HepG2 (cell line): ENCODE measurements around the gene SEMA4C. TPM values are rescaled to one million over a fixed set of nuclear protein-coding genes. Genes with fewer than 3 reads are reported as not detected.

ENCODE experiments used
- BRD4 ChIP-seq: sonication (generic); formaldehyde crosslinking; IDR thresholded peaks from 2 replicates; pipeline ENCODE4 v1.4.0; 2020; ENCODE audit warnings: missing genetic modification reagents
- CEBPB ChIP-seq: IDR thresholded peaks from 2 replicates; pipeline ENCODE4 v1.6.1; 2011; ENCODE audit warnings: low read depth, low read length, improper control_type of control experiment, borderline replicate concordance
- ERF ChIP-seq: IDR thresholded peaks from 2 replicates; pipeline ENCODE4 v1.6.1; 2018; ENCODE audit warnings: missing biosample characterization, missing genetic modification reagents
- HIVEP1 ChIP-seq: sonication (generic); formaldehyde crosslinking; IDR thresholded peaks from 2 replicates; pipeline ENCODE4 v1.4.0; 2020; ENCODE audit warnings: mild to moderate bottlenecking, missing genetic modification reagents
- IRX3 ChIP-seq: sonication (generic); formaldehyde crosslinking; IDR thresholded peaks from 2 replicates; pipeline ENCODE4 v1.8.1; 2023; ENCODE audit warnings: mild to moderate bottlenecking, low read depth, missing genetic modification reagents, borderline replicate concordance
- SALL1 ChIP-seq: sonication (generic); formaldehyde crosslinking; IDR thresholded peaks from 2 replicates; pipeline ENCODE4 v1.8.0; 2022; ENCODE audit warnings: mild to moderate bottlenecking, missing genetic modification reagents
- SIX4 ChIP-seq: sonication (generic); formaldehyde crosslinking; IDR thresholded peaks from 2 replicates; pipeline ENCODE4 v1.4.0; 2020; ENCODE audit warnings: missing genetic modification reagents
- SUZ12 ChIP-seq: fragments of 150-350 bp; IDR thresholded peaks from 2 replicates; pipeline ENCODE4 v1.6.1; 2014; ENCODE audit warnings: low read depth, low read length
- TEAD3 ChIP-seq: optimal IDR thresholded peaks from 2 replicates; pipeline ENCODE3; 2016; ENCODE audit warnings: borderline replicate concordance
- YEATS2 ChIP-seq: sonication (generic); formaldehyde crosslinking; IDR thresholded peaks from 2 replicates; pipeline ENCODE4 v1.4.0; 2020; ENCODE audit warnings: missing genetic modification reagents, borderline replicate concordance
- ZFP36L1 ChIP-seq: sonication (generic); formaldehyde crosslinking; IDR thresholded peaks from 2 replicates; pipeline ENCODE4 v1.8.0; 2022; ENCODE audit warnings: mild to moderate bottlenecking, missing genetic modification reagents, moderate library complexity
- ZNF17 ChIP-seq: sonication (generic); formaldehyde crosslinking; IDR thresholded peaks from 2 replicates; pipeline ENCODE4 v1.5.0; 2020; ENCODE audit warnings: mild to moderate bottlenecking, missing genetic modification reagents
- ZNF3 ChIP-seq: IDR thresholded peaks from 2 replicates; pipeline ENCODE4 v1.7.0; 2017; ENCODE audit warnings: inconsistent platforms
- ZNF331 ChIP-seq: sonication (generic); formaldehyde crosslinking; IDR thresholded peaks from 2 replicates; pipeline ENCODE4 v1.4.0; 2020; ENCODE audit warnings: missing genetic modification reagents
- ZNF446 ChIP-seq: sonication (generic); formaldehyde crosslinking; IDR thresholded peaks from 2 replicates; pipeline ENCODE4 v1.5.0; 2020; ENCODE audit warnings: mild to moderate bottlenecking, missing genetic modification reagents
- ZNF772 ChIP-seq: sonication (generic); formaldehyde crosslinking; IDR thresholded peaks from 2 replicates; pipeline ENCODE4 v1.5.0; 2020; ENCODE audit warnings: mild to moderate bottlenecking, missing genetic modification reagents
- polyA plus RNA-seq, 8 experiments: library from polyadenylated mRNA; depleted of rRNA in 3 of 8; stranded (reverse) in 7 of 8; unstranded in 1 of 8; fragments of >200 nt; fragmentation: Illumina TruSeq in 4 of 8; extraction: Trizol in 4 of 8; gene quantifications; 2 replicates each; pipeline versions ENCODE4 v1.2.1 to v1.2.3, GENCODE V29; 2011 to 2016; ENCODE audit warnings: low read depth in 4 of 8, missing spikeins in 1 of 8, mixed read lengths in 1 of 8; ENCODE audit not compliant: insufficient read depth in 1 of 8
- total RNA-seq, 5 experiments: library from RNA; depleted of rRNA; stranded (reverse); fragments of >200 nt; fragmentation: Illumina TruSeq; extraction: Trizol; gene quantifications; 2 replicates each; pipeline ENCODE4 v1.2.3, GENCODE V29; 2016; ENCODE audit warnings: low read depth in 1 of 5
- TF ChIP-seq, protein P1 (sequence below): sonication (generic); formaldehyde crosslinking; conservative IDR thresholded peaks from 2 replicates; pipeline ENCODE4 v1.8.1; 2023; ENCODE audit warnings: missing genetic modification reagents
- TF ChIP-seq, protein P2 (sequence below): sonication (generic); formaldehyde crosslinking; IDR thresholded peaks from 2 replicates; pipeline ENCODE4 v1.4.0; 2020; ENCODE audit warnings: missing genetic modification reagents, borderline replicate concordance
- TF ChIP-seq, protein P3 (sequence below): sonication (generic); formaldehyde crosslinking; conservative IDR thresholded peaks from 2 replicates; pipeline ENCODE4 v1.4.0; 2020; ENCODE audit warnings: missing genetic modification reagents
- TF ChIP-seq, protein P4 (sequence below): sonication (generic); formaldehyde crosslinking; IDR thresholded peaks from 2 replicates; pipeline ENCODE4 v1.4.0; 2020; ENCODE audit warnings: missing genetic modification reagents, borderline replicate concordance
- TF ChIP-seq, protein P5 (sequence below): IDR thresholded peaks from 2 replicates; pipeline ENCODE4 v1.6.1; 2016; ENCODE audit warnings: missing genetic modification reagents, missing compliant biosample characterization

SEMA4C gene
- total and polyA plus RNA-seq, 2 of the 13 experiments (the other 11 are each of a cell fraction or from before 2014, with no cell fraction given), result 25.9 to 46.6 TPM

DNA sequence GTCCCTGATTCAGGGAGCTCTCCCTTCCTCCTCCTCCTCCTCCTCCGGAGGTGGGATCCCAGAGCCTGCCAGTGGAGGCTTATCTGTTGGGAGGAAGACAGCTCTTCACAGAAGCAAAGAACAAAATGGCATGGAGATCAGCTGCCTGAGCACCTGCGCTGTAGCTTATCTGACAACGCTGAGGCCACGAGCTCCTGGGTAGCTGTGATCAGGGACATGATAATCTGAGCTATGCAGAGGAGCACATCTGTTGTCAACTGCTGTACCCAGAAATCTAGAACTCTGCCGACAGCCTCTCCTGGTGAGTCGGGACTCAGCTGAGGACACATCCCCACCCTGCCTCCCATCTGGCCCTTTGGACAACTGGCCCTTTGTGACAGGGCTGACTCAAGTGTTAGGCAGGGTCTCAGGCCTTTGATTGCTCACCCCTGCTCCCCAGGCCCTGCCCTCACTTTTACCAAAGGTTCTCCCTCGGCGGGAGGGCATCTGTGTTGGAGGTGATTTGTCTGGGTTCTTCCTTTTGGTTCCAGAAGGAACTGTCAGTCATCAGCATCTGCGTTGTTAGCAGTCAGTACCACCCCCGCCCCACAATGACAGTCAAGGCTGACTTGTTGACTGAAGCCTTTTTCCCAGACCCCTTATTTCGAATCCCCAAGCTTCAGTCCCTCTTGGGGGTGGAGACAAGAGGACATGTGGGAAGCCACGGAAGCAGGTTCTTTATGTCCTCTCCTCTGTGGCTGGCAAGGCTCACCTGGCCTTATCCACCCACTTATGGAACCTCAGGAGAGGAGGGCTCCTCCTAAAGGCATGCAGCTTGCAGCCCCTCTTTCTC lies 59.7 kb downstream of the SEMA4C start (continued):
- TF ChIP-seq SUZ12, result no peak
- TF ChIP-seq, protein P1, sequence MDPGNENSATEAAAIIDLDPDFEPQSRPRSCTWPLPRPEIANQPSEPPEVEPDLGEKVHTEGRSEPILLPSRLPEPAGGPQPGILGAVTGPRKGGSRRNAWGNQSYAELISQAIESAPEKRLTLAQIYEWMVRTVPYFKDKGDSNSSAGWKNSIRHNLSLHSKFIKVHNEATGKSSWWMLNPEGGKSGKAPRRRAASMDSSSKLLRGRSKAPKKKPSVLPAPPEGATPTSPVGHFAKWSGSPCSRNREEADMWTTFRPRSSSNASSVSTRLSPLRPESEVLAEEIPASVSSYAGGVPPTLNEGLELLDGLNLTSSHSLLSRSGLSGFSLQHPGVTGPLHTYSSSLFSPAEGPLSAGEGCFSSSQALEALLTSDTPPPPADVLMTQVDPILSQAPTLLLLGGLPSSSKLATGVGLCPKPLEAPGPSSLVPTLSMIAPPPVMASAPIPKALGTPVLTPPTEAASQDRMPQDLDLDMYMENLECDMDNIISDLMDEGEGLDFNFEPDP (CRISPR knock-in tag), result 0 out of 2 replicates have a peak, but pooled peaks have one; percentile 82
- TF ChIP-seq ERF (CRISPR knock-in tag), result no peak
- TF ChIP-seq, protein P2, sequence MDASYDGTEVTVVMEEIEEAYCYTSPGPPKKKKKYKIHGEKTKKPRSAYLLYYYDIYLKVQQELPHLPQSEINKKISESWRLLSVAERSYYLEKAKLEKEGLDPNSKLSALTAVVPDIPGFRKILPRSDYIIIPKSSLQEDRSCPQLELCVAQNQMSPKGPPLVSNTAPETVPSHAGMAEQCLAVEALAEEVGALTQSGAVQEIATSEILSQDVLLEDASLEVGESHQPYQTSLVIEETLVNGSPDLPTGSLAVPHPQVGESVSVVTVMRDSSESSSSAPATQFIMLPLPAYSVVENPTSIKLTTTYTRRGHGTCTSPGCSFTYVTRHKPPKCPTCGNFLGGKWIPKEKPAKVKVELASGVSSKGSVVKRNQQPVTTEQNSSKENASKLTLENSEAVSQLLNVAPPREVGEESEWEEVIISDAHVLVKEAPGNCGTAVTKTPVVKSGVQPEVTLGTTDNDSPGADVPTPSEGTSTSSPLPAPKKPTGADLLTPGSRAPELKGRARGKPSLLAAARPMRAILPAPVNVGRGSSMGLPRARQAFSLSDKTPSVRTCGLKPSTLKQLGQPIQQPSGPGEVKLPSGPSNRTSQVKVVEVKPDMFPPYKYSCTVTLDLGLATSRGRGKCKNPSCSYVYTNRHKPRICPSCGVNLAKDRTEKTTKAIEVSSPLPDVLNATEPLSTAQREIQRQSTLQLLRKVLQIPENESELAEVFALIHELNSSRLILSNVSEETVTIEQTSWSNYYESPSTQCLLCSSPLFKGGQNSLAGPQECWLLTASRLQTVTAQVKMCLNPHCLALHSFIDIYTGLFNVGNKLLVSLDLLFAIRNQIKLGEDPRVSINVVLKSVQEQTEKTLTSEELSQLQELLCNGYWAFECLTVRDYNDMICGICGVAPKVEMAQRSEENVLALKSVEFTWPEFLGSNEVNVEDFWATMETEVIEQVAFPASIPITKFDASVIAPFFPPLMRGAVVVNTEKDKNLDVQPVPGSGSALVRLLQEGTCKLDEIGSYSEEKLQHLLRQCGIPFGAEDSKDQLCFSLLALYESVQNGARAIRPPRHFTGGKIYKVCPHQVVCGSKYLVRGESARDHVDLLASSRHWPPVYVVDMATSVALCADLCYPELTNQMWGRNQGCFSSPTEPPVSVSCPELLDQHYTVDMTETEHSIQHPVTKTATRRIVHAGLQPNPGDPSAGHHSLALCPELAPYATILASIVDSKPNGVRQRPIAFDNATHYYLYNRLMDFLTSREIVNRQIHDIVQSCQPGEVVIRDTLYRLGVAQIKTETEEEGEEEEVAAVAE (CRISPR knock-in tag), result no peak
- TF ChIP-seq ZNF772, result no peak
- TF ChIP-seq ZNF17 (CRISPR knock-in tag), result no peak
- TF ChIP-seq ZNF3, result no peak
- no peak for TF ChIP-seq SIX4
- TF ChIP-seq, protein P3, sequence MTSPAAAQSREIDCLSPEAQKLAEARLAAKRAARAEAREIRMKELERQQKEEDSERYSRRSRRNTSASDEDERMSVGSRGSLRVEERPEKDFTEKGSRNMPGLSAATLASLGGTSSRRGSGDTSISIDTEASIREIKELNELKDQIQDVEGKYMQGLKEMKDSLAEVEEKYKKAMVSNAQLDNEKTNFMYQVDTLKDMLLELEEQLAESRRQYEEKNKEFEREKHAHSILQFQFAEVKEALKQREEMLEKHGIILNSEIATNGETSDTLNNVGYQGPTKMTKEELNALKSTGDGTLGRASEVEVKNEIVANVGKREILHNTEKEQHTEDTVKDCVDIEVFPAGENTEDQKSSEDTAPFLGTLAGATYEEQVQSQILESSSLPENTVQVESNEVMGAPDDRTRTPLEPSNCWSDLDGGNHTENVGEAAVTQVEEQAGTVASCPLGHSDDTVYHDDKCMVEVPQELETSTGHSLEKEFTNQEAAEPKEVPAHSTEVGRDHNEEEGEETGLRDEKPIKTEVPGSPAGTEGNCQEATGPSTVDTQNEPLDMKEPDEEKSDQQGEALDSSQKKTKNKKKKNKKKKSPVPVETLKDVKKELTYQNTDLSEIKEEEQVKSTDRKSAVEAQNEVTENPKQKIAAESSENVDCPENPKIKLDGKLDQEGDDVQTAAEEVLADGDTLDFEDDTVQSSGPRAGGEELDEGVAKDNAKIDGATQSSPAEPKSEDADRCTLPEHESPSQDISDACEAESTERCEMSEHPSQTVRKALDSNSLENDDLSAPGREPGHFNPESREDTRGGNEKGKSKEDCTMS (CRISPR knock-in tag), result no peak
- no peak for TF ChIP-seq BRD4 (CRISPR knock-in tag)
- TF ChIP-seq SALL1 (CRISPR knock-in tag), result no peak
- TF ChIP-seq ZFP36L1 (CRISPR knock-in tag), result no peak
- no peak for TF ChIP-seq YEATS2 (CRISPR knock-in tag)
- TF ChIP-seq IRX3 (CRISPR knock-in tag), result no peak
- no peak for TF ChIP-seq TEAD3 (CRISPR knock-in tag)
- no peak for TF ChIP-seq ZNF446 (CRISPR knock-in tag)
- TF ChIP-seq, protein P4, sequence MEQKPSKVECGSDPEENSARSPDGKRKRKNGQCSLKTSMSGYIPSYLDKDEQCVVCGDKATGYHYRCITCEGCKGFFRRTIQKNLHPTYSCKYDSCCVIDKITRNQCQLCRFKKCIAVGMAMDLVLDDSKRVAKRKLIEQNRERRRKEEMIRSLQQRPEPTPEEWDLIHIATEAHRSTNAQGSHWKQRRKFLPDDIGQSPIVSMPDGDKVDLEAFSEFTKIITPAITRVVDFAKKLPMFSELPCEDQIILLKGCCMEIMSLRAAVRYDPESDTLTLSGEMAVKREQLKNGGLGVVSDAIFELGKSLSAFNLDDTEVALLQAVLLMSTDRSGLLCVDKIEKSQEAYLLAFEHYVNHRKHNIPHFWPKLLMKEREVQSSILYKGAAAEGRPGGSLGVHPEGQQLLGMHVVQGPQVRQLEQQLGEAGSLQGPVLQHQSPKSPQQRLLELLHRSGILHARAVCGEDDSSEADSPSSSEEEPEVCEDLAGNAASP (CRISPR knock-in tag), result no peak
- no peak for TF ChIP-seq HIVEP1 (CRISPR knock-in tag)
- no peak for TF ChIP-seq ZNF331 (CRISPR knock-in tag)
- TF ChIP-seq, protein P5, sequence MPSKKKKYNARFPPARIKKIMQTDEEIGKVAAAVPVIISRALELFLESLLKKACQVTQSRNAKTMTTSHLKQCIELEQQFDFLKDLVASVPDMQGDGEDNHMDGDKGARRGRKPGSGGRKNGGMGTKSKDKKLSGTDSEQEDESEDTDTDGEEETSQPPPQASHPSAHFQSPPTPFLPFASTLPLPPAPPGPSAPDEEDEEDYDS (CRISPR knock-in tag), result no peak
- TF ChIP-seq CEBPB, result no peak
